Stimulated activated CD4-positive, alpha-beta T cell treated with anti-CD3 and anti-CD28 coated beads, Interleukin-4, amount 100 ng/mL, for 24 hours (primary cell): ENCODE measurements around the gene GRB10.

Experiments used
- DNase-seq: peaks from one replicate; pipeline ENCODE4 v3.0.0-alpha.2; 2020

Gene GRB10

GRCh38 chr7:50628434-50629084 is 154.1 kb downstream of the GRB10 start:
- no peak for DNase-seq

GRCh38 chr7:50627824-50628361 is 154.8 kb downstream of the GRB10 start:
- DNase-seq: no peak

GRCh38 chr7:50626286-50626685 is 156.4 kb downstream of the GRB10 start:
- DNase-seq: no peak

GRCh38 chr7:50625360-50625759 is 157.3 kb downstream of the GRB10 start:
- DNase-seq: no peak

- DNase-seq: no peak
These were observed 159.9 kb downstream of the GRB10 start for GRCh38 chr7:50622821-50623220.

- DNase-seq: no peak
These were observed 160.7 kb downstream of the GRB10 start for GRCh38 chr7:50621973-50622490.

GRCh38 chr7:50621206-50621605 is 161.5 kb downstream of the GRB10 start:
- no peak for DNase-seq

- no peak for DNase-seq
These were observed 162.3 kb downstream of the GRB10 start for GRCh38 chr7:50620433-50620832.

- DNase-seq: no peak
These were observed 163.0 kb downstream of the GRB10 start for GRCh38 chr7:50619684-50620083.

- no peak for DNase-seq
These were observed 164.4 kb downstream of the GRB10 start for GRCh38 chr7:50618281-50618680.

- DNase-seq: no peak
These were observed 167.1 kb downstream of the GRB10 start for GRCh38 chr7:50615519-50616080.

- DNase-seq: no peak
These were observed 167.8 kb downstream of the GRB10 start for GRCh38 chr7:50614721-50615518.

- DNase-seq: no peak
These were observed 169.2 kb downstream of the GRB10 start for GRCh38 chr7:50613473-50613872.

GRCh38 chr7:50612704-50613103 is 170.0 kb downstream of the GRB10 start:
- DNase-seq: no peak

- peak; percentile 47 for DNase-seq
These were observed 172.0 kb downstream of the GRB10 start for GRCh38 chr7:50610521-50611277.

GRCh38 chr7:50608196-50608906 is 174.3 kb downstream of the GRB10 start:
- no peak for DNase-seq

- DNase-seq: no peak
These were observed 175.1 kb downstream of the GRB10 start for GRCh38 chr7:50607524-50608125.

GRCh38 chr7:50605059-50605458 is 177.6 kb downstream of the GRB10 start:
- DNase-seq: no peak

GRCh38 chr7:50603287-50603686 is 179.4 kb downstream of the GRB10 start:
- DNase-seq: no peak

- DNase-seq: no peak
These were observed 183.3 kb downstream of the GRB10 start for GRCh38 chr7:50599385-50599784.

- no peak for DNase-seq
These were observed 184.0 kb downstream of the GRB10 start for GRCh38 chr7:50598460-50599343.
